PFSK-1 (cell line): ENCODE measurements around the gene DHRSX.

Source experiments
- FOXP2 ChIP-seq: optimal IDR thresholded peaks from 2 replicates; pipeline ENCODE3; 2011; ENCODE audit warnings: borderline replicate concordance, control low read depth, inconsistent platforms; ENCODE audit not compliant: insufficient read depth; ENCODE audit errors: extremely low read length, extremely low read depth
- POLR2AphosphoS5 ChIP-seq: IDR thresholded peaks from 2 replicates; pipeline ENCODE4 v1.6.1; 2012; ENCODE audit warnings: low read depth, mild to moderate bottlenecking, control low read depth, low read length, moderate library complexity
- REST ChIP-seq, 2 experiments: IDR thresholded peaks; 2 replicates each; pipeline versions ENCODE4 v1.6.1 to v1.8.0; 2011 to 2012; ENCODE audit warnings: low read depth in 2 of 2, low read length in 2 of 2, control low read depth in 1 of 2, inconsistent platforms in 1 of 2, mild to moderate bottlenecking in 1 of 2, moderate library complexity in 1 of 2; ENCODE audit not compliant: insufficient read depth in 1 of 2
- SIN3A ChIP-seq: IDR thresholded peaks from 2 replicates; pipeline ENCODE4 v1.6.1; 2012; ENCODE audit warnings: mild to moderate bottlenecking, low read length, moderate library complexity, borderline replicate concordance; ENCODE audit not compliant: insufficient read depth
- TAF1 ChIP-seq: IDR thresholded peaks from 2 replicates; pipeline ENCODE4 v1.6.1; 2012; ENCODE audit warnings: low read length, control low read depth, borderline replicate concordance; ENCODE audit not compliant: insufficient read depth

DHRSX gene

GRCh38 chrX:2462074-2462473 is 38.7 kb downstream of the DHRSX start:
- no peak for TF ChIP-seq REST (IDR thresholded peaks at IDR 0.05; ENCODE audit: insufficient read depth in 1 of 2, low read depth in 2 of 2, low read length in 2 of 2)
- TF ChIP-seq TAF1 = no peak
- no peak for TF ChIP-seq SIN3A
- TF ChIP-seq FOXP2 = no peak
- no peak for TF ChIP-seq POLR2AphosphoS5

- TF ChIP-seq TAF1 (no peak), REST (IDR thresholded peaks at IDR 0.05; ENCODE audit: insufficient read depth in 1 of 2, low read depth in 2 of 2, low read length in 2 of 2) (no peak), FOXP2 (no peak), POLR2AphosphoS5 (no peak), SIN3A (no peak)
Observed at GRCh38 chrX:2461711-2462016, 39.1 kb downstream of the DHRSX start.

- TF ChIP-seq FOXP2 = no peak
- no peak for TF ChIP-seq TAF1
- no peak for TF ChIP-seq POLR2AphosphoS5
- TF ChIP-seq SIN3A = no peak
- TF ChIP-seq REST (IDR thresholded peaks at IDR 0.05; ENCODE audit: insufficient read depth in 1 of 2, low read depth in 2 of 2, low read length in 2 of 2) = no peak
Observed at GRCh38 chrX:2458309-2458708, 42.5 kb downstream of the DHRSX start.

- TF ChIP-seq FOXP2 (no peak), TAF1 (no peak), SIN3A (no peak), POLR2AphosphoS5 (no peak), REST (IDR thresholded peaks at IDR 0.05; ENCODE audit: insufficient read depth in 1 of 2, low read depth in 2 of 2, low read length in 2 of 2) (no peak)
Observed at GRCh38 chrX:2457289-2458133, 43.3 kb downstream of the DHRSX start.
